Tibial nerve (tissue), 4 donors: ENCODE data around the gene GRM8.

Experiments used
- EP300 ChIP-seq, 2 donors: sonication (generic); formaldehyde crosslinking; IDR thresholded peaks; one replicate each; pipeline ENCODE4 v1.6.1; 2017; ENCODE audit warnings: antibody characterized with exemption in 2 of 2, mild to moderate bottlenecking in 1 of 2
- TF ChIP-seq, protein P1 (sequence below), 5 experiments: fragments of 200-600 bp in 3 of 5; fragments of 450-650 bp in 2 of 5; sonication (generic) in 3 of 5; IDR thresholded peaks; one replicate each; pipeline ENCODE4 v1.5.1; 2016 to 2019; ENCODE audit warnings: antibody characterized with exemption in 5 of 5, mild to moderate bottlenecking in 3 of 5, moderate library complexity in 2 of 5

DNA sequence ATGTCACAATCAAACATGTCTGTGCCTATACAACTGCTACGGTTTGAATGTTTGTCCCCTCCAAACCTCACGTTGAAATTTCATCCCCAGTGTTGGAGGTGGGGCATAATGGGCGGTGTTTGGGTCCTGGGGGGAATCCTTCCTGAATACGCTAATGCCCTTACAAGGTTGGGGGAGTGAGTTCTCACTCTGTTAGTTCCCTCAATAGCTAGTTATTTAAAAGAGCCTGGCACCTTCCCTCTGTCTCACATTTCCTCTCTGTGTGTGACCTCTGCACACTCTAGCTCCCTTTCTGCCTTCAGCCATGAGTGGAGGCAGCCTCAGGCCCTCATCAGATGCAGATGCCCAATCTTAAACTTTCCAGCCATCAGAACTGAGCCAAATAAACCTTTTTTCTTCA, 129.5 kb downstream of the GRM8 start:
- TF ChIP-seq, protein P1, sequence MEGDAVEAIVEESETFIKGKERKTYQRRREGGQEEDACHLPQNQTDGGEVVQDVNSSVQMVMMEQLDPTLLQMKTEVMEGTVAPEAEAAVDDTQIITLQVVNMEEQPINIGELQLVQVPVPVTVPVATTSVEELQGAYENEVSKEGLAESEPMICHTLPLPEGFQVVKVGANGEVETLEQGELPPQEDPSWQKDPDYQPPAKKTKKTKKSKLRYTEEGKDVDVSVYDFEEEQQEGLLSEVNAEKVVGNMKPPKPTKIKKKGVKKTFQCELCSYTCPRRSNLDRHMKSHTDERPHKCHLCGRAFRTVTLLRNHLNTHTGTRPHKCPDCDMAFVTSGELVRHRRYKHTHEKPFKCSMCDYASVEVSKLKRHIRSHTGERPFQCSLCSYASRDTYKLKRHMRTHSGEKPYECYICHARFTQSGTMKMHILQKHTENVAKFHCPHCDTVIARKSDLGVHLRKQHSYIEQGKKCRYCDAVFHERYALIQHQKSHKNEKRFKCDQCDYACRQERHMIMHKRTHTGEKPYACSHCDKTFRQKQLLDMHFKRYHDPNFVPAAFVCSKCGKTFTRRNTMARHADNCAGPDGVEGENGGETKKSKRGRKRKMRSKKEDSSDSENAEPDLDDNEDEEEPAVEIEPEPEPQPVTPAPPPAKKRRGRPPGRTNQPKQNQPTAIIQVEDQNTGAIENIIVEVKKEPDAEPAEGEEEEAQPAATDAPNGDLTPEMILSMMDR (IDR thresholded peaks at IDR 0.05), result no peak
- no peak for TF ChIP-seq EP300 (IDR thresholded peaks at IDR 0.05)
